Urothelium cell line (cell line): Measurements from ENCODE around the gene CLNK.

Experiments used
- DNase-seq: peaks from one replicate; pipeline ENCODE4 v3.0.0; 2011; ENCODE audit warnings: low spot score, mixed read lengths
- FAIRE-seq: peaks from 2 replicates; lab custom pipeline; 2011; peaks lifted over from hg19 to GRCh38; lab: Jason Lieb, UNC

The CLNK gene

DNA sequence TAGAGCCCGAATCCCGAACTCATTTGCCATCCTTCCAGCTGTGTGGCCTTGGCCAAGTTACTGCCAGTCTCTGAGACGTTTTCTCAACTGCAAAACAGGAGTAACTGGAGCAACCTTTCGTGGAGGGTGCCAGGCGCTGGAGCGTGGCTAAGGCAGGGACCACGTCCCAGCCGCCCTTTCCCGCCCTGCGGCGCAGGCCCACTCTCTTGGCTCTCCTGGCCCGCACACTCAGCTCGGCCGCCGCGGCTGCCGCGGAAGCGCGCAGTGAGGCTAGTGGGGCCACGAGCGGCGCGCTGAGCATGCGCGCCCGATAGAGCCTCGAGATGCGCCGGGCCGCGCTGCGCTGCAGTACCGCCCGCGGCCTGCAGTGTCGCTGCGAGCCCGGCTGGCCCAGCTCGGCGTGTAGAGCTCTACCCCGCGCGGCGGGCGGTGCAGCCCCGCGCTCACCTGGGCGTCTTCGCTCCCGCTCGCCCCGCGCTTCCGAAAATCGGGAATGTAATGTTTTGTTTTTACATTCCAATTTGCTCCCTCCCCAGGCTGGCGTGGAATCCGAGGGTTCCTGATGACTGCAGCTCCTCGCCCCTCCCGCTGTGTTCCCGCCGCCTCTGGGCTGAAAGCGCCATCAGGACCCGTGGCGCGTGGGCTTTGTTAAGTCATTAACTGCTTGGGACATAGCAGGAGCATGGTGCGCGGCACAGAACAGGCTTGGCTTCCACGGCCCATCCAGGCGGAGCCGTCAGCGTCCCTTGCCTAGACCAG is 223.3 kb downstream of the CLNK start:
- FAIRE-seq: no peak
- peak; percentile 83 for DNase-seq

DNA sequence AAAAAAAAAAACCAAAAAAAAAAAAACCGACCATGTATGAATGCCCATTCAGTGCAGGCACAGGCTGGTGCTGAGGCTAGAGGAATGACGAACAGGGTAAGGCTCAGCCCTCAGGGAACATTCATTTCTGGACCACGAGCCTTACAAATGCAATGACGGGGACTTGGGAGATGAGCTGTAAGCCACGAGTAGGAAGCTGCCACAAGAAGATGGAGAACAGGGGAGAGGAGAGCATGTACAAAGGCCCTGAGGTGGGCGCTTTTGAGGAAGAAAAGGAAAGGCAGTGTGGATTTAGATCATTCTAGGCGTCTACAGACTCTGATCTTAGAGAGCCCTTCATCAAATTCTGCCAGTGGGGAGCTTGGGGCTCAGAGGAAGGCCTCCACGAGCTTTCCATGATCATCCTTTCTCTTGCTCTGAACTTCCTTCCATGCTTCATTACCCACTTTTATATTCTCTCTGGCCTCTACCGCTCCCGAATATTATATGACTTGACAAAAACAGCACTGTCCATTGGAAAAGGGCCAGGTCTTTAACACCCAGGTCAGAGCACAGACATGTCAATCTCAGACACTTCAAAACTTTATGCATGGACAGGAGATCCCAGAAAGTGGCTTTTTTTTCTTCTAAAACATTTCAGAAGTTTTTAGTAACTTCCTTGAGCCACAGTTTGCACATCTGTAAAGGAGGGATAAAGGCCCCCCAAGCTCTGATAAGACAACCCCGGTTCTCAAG is 224.1 kb downstream of the CLNK start:
- DNase-seq (no peak), FAIRE-seq (no peak)

DNA sequence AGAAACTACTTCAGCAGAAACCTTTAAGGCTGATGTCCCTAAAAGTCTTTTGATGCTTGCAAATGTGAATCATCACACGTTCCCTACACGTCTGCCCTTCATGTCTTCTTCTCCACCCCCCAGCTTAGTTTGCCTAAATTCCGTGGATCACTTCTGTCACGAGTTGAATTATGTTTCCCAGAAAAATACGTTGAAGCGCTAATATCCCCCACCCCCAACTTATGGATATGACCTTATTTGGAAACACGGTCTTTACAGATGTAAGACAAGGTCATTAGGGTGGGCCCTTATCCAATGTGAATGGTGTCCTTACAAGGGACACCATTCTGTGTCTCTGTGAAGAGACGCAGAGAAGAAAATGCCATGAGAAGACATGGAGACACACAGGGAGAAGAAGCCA is 225.3 kb downstream of the CLNK start:
- no peak for DNase-seq
- FAIRE-seq: no peak

DNA sequence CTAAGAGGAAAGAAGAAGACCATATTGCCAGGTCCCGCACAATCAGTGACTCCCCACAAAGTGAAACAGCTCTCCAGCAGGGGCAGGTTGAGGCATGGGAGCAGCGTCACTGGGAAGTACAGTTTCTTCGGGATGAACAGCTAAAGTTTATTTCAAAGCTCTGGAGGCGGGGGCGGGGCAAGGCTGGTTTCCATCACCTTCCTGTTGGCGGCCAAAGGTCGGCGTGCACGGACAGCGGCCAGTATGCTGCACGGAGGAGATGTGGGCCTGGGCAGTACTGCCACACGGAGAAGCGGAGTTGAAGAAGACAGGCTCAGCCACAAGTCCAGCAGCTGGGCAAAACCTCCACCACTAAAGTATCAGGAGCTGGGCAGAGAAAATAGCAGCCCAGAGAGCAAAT is 226.4 kb downstream of the CLNK start:
- DNase-seq: no peak
- no peak for FAIRE-seq

DNA sequence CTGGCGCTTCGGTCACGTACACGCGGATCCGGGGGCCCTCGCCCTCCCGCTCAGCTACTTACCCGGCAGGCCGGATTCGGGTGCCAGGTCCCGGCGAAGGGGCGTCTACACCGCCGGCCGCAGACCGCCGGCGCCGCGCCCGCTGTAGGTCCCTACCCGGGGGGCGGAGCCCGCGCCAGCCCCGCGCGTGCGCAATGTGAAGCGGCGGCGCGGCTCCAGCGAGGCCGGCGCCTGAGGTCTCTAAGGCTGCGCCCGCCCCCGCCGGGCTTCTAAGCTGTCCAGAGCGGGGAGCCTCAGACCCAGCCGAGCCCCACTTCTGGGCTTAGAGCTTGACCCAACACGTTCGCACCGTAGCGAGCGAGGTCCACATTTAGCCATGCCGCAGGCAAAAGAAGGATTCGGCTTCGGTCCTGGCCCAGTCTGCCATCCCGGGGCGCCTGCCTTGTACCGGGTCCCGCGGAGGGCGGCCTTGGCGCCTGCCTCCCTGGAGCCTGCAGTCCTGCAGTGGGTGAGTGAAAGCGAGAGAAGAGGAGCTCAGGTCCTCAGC is 227.2 kb downstream of the CLNK start, which contains the start of gene ZNF518B:
Gene ZNF518B (minus strand): TSS at position 172 of the 547 bp plus-strand sequence. CDS start 11,098 bp downstream, outside the sequence.
- FAIRE-seq (no peak), DNase-seq (peak; percentile 83)

DNA sequence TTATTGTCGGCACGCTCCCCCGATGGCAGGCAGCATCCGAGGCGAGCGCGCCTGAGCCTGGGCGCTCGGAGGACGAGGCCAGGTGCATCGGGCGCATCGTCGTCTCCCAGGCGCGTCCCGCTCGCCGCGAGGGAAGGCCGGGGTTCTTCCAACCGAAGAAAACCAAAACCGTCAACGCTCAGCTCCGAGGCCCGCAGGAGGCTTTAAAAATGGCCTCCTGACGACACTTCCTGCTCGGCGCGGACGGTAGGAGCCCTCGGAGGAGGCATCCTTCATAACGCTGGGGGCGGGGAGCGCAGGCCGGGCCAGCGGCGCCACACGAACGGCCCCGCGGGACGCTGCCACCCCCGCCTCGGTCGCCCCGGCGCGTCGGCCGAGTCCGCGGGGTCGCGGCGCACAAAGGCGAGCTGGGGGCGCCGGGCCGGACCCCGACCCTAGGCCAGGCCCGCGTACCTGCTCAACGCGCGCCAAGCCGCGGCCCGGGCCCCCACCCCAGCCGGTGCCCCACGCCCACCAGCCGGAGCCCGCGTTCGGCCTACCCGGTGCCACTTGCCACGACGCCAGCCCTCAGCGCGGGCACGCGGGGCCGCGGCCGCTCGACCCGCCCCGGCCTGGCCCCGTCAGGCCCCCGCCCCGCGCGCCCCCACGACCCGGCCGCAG is 227.8 kb downstream of the CLNK start:
- peak; percentile 56 for DNase-seq
- FAIRE-seq: no peak

DNA sequence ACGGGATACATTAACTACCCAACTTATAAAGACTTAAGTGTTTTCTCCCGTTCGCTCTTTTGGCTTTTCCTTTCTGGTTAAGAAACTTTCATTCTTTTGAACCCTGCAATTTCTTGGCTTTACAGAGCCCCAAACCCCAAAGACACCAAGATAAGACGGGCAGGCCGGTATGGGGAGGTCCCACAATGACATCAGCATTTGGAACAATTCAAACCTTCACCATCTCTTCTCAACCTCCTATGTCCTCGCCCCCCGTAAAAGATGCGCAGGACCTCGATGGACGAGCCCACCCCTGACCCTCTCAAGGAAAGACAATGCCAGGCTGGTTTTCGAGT is 228.3 kb downstream of the CLNK start:
- DNase-seq (no peak), FAIRE-seq (no peak)

DNA sequence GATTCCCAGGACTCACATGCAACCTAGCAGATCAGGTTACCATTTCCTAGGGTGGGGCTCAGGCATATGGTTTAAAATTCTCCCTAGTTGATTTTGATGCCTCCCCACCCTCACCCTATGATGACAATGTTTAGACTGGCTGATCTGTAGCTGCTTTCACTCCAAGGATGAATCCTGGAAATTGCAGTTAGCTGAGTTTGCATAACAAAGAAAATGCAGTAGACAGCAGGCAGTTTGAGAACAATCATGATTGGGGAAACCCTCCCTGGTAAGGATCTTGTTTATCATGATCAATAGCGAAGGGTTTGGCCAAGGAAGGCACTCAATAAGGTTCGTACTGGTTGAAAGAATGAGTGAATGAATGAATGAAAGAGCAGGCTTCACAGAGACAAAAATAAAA is 229.4 kb downstream of the CLNK start:
- DNase-seq (no peak), FAIRE-seq (no peak)

DNA sequence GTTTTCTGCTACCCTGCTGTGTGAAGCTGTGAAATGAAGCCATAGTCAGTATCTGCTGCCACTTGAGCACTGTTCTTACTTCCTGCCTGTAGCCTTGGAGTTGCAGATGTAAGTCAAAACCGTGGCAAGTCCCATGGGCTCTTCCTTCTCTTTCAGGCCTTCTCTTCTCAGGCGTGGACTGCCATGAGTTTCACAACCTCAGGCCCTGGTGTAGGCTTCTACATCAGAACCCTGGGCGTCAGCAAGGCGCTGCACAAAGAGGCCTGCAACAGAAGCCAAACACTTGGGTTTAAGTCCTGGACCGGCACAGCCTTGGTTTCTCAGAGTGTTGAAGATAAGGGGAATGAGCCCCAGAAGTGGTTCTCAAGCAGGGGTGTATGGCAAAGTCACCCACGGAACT is 229.8 kb downstream of the CLNK start:
- DNase-seq: no peak
- FAIRE-seq: no peak

DNA sequence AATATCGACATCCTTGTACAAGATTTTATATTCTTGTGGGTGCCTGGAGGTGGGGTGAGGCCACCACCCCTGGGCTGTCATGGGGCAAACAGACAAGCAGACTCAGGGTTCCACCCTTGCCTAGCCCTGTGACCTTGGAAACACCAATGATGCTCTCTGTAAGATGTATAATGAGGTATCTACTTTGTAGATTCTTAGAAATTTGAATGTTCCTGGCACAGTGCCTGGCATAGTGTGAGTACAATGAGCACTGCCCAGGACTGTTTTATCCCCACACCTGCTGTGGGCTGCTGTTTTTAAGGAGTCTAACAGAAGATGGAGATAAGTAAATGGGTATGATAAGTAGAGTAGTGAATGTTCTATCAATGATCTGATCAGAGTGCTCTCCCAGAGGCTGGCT is 230.4 kb downstream of the CLNK start:
- no peak for FAIRE-seq

DNA sequence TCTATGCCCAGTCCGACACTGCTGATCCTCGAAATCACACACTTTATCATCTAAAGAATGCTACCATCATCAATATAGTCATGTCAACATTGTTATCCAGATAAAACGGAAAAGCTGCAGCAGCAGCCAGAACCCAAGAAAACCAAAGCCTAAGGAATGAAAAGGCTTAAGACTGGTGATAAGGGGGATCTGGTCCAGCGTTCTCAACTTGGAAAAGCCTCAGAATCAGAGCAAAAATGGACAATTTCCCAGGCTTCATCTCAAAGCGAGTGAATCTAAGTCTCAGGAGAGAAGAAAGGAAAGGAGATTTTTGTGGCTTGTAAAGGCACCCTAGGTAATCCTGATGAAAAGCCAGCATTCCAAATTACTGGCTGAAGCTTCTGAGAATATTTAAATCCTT is 235.6 kb downstream of the CLNK start:
- FAIRE-seq: no peak
- DNase-seq: no peak

More for the DNA sequence above, 230.4 kb downstream of the CLNK start:
- no peak for DNase-seq

DNA sequence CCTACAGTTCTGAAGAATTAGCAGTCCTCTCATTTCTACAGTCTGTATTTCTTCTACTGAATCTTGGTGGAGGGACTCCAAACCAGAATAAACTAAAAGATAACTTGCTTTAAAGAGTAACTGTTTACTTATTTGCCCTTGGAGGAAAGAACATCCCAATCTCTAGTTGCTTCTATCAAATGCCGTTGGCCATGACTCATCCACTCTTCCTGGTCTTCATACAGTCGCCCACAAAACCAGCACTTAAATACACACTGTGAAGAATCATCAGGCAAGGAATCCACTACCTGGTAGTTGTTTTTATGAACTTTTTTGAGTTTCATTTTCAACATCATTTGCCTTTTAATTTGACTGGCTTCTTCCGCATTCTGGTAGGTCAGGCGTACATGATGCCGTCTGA is 241.6 kb downstream of the CLNK start:
- FAIRE-seq (no peak), DNase-seq (no peak)

DNA sequence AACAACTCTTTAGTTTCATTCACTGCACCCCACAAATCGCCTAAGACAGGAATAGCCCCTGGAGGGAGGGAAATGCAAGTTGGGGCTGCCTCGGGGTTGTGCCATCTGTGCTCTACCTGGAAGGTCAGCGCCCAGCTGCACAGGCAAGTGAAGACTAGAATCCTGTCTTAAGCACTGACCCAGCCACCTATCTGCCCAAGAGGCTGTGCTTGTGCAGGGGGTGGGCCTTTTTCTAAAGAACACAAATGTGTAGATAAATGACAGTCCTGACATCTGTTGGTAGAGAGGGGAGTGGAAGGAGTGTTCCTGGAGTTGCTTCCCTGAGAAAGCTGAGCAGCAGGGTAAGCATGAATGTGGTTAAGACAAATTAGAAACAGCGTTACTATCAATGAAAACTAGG is 243.1 kb downstream of the CLNK start:
- FAIRE-seq: no peak
- no peak for DNase-seq

DNA sequence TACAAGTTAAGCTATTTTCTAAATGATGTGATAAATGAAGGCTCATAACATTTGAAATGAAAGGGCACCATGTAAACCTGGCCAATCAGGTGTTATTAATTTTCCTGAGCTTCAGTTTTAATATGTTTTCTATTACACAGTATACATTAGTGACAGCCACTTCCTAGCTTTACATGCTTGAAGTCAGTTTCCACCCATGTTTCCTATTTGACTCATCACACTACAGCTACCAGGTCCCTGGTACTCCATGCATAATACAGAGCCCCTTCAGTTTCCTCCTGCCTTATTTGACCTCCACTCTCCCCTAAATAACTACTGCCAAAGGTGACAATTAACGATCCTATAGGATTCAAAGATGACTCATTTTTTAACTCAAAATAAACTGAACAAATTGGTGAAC is 245.6 kb downstream of the CLNK start:
- DNase-seq (no peak), FAIRE-seq (no peak)

DNA sequence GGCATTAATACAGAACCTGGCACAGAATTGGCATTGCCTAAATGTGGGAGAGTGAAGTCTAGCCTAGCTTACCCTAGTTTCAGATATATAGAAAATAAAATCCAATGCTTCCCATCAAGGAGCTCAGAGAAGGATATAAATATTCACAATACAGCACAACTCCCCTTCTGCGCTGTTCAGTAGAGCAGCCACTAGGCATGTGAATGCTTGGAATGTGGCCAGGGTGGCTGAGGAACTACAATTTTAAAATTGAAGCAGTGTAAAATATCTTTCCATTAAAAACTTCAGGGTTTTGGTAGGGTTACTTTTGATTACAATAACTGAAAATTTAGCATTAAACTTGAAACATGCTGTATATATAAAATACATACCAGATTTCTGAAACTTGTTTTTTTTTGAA is 246.8 kb downstream of the CLNK start:
- DNase-seq: no peak
- FAIRE-seq: no peak
